Stimulated activated CD4-positive, alpha-beta T cell treated with anti-CD3 and anti-CD28 coated beads, Interleukin-1b, Interleukin-23, amount 100 ng/mL, for 24 hours (primary cell): Measurements from ENCODE around the gene LMF1.

ENCODE experiments used
- DNase-seq, 4 experiments: peaks; one replicate each; pipeline ENCODE4 v3.0.0-alpha.2; 2020; ENCODE audit warnings: low read depth in 4 of 4, low spot score in 1 of 4

Gene LMF1

GRCh38 chr16:970766-971581 is at the start of gene LMF1:
Gene LMF1 (minus strand): TSS chr16:970984. CDS start chr16:970980, 4 bp downstream.
- DNase-seq, result peak; percentile 84 to 96 (median 92)

- DNase-seq, result no peak
Observed at GRCh38 chr16:1020091-1020399, 49.3 kb upstream of the LMF1 start.

- no peak for DNase-seq
Observed at GRCh38 chr16:1019231-1020090, 48.7 kb upstream of the LMF1 start.

GRCh38 chr16:1018447-1019198 is 47.8 kb upstream of the LMF1 start:
- no peak for DNase-seq

- no peak for DNase-seq
Observed at GRCh38 chr16:1014771-1015495, 44.1 kb upstream of the LMF1 start.

GRCh38 chr16:1014221-1014620 is 43.4 kb upstream of the LMF1 start:
- no peak for DNase-seq

- no peak for DNase-seq
Observed at GRCh38 chr16:1013593-1013900, 42.8 kb upstream of the LMF1 start.

- DNase-seq, result no peak
Observed at GRCh38 chr16:1012722-1013592, 42.2 kb upstream of the LMF1 start.

- no peak for DNase-seq
Observed at GRCh38 chr16:1012135-1012534, 41.4 kb upstream of the LMF1 start.

GRCh38 chr16:1011316-1012082 is 40.7 kb upstream of the LMF1 start:
- DNase-seq, result no peak

GRCh38 chr16:1010815-1011214 is 40.0 kb upstream of the LMF1 start:
- no peak for DNase-seq

- no peak for DNase-seq
Observed at GRCh38 chr16:1010251-1010650, 39.5 kb upstream of the LMF1 start.

- no peak for DNase-seq
Observed at GRCh38 chr16:1009358-1010150, 38.8 kb upstream of the LMF1 start.

GRCh38 chr16:1008085-1008484 is 37.3 kb upstream of the LMF1 start:
- DNase-seq, result no peak

- DNase-seq, result no peak
Observed at GRCh38 chr16:1007284-1007850, 36.6 kb upstream of the LMF1 start.

- no peak for DNase-seq
Observed at GRCh38 chr16:1006781-1007180, 36.0 kb upstream of the LMF1 start.

- no peak for DNase-seq
Observed at GRCh38 chr16:1005286-1005685, 34.5 kb upstream of the LMF1 start.
